Activated CD8-positive, alpha-beta memory T cell treated with anti-CD3 and anti-CD28 coated beads, Interleukin-2, amount 50 U/mL, for 1 hour (primary cell): ENCODE results near the gene TRAPPC5.
"Not testable (repeated sequence)": the region's sequence is repeated elsewhere in the genome, so short reads cannot be mapped to it uniquely, and the experiment has no call there.

Source experiments
- DNase-seq: peaks from one replicate; pipeline ENCODE4 v3.0.0-alpha.2; 2020; ENCODE audit errors: extremely low read depth

The TRAPPC5 gene

DNA sequence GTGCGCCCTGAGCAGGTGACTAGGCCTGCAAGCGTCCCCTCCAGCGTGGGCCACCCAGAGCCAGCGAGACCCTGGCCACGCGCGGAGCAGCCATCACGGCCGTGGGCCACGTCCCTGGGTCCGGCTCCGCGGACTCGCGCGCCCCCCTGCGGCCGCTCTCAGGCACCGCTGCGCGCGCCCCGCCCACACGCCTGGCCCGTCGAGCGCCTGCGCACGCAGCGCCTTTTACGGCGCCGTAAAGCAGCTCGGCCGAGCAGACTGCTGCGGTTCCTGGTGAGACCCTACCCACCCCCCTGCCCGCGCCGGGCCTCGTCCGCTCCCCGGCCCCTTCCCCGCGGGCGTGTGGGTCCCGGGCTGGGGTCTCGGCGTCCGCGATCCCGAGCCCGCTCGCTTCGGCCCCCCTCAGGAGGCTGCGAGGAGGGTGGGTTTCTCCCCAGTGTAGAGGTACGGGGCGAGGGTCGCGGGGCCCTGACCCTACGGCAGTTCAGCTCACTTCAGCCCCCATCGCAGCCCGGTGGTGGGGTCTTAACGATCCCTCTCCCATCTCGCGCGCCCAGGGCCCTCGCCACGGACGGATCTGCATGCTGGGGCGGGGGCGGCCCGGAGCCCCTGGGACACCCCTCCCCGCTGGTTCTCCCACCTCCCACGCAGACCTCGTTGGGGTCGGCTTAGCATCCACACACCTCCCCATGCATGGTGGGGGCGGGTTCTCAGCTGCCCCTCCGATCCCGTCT, at the start of gene TRAPPC5:
TSS of gene TRAPPC5 (plus strand) at position 228 of the 734 bp plus-strand sequence. CDS start 1,421 bp downstream, outside the sequence.
- peak; percentile 43 for DNase-seq

DNA sequence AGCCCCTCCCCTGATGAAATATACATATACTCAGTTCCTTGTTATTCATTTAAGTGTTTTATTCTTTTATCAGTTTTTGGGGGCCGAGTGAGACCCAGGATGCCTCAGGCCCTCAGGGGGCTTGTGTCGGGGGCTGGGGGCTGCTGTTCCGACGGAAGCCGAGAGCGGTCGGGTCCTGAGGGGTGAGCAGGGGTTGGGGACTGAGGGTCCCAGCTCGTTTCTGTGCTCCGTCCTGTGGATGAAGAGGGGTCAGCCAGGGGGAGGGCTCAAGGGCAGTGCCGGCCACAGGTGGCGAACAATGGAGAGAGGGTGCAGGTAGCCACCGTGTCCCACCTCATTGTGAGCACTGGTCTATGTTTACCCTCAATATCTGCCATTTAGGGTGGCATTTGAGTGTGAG, 49.1 kb upstream of the TRAPPC5 start:
- DNase-seq: no peak

DNA sequence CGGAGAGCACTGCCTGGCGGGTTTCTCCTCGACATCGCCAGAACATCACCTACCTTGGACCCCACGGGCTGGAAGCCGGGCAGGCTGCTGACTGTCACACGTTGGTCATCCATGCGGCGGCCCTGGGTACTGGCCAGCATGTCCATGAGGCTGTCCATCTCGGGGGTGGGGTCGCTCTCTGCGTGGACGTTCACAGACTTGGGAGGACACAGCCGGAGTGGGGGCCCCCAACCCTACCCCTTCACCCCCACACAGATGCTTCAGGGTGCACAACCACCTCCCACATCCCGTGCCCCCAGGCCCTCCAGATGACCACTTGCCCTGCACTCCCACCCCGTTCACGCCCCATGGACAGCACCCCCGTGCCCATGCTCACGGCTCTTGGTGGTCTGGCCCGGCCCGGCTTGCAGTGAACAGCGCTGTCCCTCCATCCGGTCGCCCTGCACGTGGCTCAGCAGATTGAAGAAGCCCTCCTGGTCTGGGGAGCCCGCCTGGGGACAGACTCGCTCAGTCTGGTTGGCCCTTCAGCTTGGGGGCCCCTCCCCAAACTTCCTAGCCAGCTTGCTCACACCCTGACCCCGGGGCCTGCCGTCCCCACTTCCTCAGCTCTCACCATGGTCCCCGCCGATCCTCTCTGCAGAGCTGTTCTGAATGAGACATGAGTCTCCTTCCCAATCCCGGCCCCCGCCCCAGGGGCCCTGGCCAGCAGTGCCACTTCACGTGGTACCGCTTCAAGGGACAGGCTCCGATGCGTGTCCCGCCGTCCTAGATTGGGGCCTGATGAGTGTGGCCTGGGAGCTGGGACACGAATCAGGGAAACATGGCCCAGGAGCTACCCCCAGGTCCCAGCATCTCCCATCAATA, 48.1 kb upstream of the TRAPPC5 start:
- DNase-seq: no peak

DNA sequence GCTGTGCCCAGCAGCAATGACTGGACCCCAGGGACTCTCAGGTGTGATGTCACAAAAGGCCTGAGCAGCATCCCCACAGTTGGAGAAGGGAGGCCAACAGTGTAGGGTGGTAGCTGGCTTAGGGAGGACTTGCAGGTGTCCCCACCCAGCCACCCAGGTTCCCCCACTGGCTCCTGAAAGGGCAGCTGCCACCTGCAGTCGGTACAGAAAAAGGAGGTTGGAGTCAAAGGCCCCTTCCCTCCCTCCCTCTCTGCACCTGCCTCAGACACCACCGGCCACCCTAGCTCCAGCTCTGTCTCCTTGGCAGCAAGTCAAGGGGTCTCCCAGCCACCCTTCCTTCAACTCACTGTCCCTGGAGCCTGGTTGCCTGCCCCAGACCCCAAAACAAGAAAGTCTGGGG, 46.9 kb upstream of the TRAPPC5 start, which contains the start of gene PCP2:
TSS of gene PCP2 (minus strand) at position 22 of the 400 bp plus-strand sequence. CDS start 262 bp downstream, outside the sequence.
- DNase-seq: no peak

DNA sequence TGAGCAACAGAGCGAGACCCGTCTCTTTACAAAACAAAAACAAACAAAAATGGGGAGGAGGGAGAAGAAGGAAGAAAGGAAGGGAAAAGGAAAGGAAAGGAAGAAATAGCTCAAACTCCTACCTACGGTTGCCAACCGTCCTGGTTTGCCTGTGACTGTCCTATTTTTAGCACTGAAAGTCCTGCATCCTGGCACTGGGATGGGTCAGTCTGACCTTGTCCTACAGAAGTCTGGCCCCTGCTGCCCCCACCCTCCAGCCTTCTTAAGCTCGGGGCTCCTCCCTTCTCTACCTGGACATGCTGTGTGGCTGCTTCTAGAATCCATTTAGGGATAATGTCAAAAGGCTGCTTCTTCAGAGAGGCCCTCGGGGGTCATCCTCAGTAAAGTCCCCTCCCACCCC, 45.0 kb upstream of the TRAPPC5 start:
- DNase-seq: no peak

DNA sequence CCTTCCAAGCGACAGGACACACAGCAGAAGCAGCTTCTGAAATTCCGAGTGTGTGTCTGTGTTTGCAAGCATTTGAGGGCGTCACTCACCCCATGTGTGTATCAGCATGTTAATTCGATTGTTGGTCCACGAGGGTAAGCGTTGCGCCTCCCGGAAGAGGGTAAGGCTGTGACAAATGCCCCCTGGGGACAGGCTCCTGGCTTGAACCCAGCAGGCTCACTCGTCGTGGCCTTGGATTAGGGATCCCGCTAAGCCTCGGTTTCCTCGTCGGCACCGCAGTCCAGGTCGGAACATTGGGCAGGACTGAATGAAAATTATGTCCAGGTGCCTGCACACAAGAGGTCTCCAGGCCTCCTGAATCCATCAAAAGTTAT, 44.3 kb upstream of the TRAPPC5 start:
- no peak for DNase-seq

DNA sequence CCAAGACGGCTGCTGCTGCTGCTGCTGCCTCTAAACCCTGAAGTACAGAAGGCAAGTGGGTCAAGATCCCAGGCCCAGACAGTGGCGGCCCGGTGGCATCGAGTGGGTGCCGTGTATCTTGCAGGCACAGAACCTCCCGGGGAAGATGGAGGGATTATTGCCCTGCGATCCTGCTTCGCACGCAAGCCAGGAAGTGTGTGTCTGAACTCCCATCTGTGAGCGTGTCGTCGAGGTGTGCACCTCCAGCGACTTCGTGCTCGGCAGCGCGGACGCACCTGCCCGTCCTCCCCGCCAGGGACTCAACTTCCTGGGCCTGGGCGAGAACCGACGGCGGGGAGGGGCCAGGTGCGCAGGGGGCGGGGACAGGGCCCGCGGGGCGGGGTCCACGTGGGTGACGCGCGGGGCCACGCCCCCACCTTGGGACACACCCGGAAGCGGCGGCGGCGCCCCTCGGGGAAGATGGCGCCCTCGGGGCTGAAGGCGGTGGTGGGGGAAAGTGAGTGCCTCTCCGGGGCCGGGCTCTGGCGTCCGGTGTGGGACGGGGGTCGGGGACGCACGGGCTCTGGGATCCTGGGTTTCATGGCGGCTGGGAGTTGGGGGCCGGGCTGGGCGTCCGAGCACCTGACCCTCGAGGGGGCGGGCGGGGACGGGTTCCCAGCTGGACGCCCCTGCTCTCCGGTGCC, 43.8 kb upstream of the TRAPPC5 start, which contains the start of gene STXBP2:
TSS of gene STXBP2 (plus strand) at position 420 of the 683 bp plus-strand sequence. CDS start at position 460, 40 bp downstream.
- DNase-seq: peak; percentile 70

DNA sequence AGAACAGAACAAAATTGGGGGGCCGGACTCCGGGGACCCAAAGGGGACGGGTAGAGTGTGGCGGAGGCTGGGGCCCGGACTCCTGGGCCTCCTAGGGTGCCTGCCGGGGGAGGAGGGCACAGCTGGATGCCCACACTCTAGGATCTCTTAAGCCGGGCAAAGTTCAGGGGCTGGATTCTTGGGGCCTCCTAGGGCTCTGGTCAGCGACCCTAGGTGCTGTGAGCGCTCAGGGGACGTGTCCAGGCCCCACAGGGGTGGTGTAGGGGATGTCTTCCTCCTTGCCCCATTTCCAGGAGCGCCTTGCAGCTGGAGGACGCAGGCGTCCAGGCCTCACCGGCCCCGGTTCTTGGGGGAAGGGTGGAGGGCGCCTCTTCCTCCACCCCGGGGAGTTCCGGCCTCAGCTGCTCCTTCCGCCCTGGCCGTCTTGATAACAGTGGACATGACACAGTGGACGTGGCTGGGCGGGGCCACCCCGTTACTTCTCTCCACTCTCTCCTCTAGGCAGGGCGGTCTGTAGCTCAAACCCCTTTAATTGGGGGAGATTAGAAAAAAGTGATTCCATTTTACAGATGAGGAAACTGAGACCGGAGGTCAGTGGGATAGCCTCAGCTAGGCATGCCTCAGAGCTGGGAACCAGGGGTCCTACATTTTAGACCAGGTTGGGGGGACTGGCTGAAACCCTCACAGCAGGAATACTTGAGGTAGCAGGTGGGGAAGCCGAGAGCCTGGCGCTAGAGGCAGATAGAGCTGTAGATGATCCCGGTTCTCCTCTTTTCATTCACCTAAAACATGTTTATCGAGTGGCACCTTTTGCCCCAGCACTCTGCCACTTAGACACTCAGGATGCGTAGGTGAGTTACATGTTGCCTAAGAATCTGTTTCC, 43.0 kb upstream of the TRAPPC5 start:
- DNase-seq: no peak

DNA sequence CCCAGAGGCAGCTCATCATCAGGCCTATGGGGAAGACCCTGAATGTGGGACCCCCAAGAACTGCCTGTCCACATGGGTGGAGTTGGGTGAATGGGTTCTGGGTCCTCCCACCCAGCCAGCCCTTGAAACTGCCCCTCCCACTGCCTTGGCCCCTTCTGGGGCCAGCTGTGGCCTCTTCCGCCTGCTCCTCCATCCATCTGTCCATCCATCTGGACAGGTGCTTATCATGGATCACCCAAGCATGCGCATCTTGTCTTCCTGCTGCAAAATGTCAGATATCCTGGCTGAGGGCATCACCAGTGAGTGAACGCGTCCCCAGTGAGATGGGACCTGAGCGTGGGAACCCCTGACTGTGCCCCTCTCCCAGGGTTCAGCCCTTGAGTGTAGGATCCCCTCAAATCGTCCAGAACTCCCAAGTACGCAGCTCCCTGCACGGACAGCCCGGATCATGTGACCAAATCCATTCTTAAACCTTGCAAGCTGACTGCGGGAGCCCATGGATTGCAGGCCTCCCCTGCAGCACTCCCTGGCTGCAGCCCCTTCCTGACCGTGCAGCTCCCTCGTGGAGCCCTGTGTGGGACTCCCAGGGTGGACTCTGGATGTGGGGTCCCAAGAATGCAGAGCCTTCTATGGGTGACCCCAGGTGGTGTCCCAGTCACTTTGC, 41.7 kb upstream of the TRAPPC5 start:
- no peak for DNase-seq

DNA sequence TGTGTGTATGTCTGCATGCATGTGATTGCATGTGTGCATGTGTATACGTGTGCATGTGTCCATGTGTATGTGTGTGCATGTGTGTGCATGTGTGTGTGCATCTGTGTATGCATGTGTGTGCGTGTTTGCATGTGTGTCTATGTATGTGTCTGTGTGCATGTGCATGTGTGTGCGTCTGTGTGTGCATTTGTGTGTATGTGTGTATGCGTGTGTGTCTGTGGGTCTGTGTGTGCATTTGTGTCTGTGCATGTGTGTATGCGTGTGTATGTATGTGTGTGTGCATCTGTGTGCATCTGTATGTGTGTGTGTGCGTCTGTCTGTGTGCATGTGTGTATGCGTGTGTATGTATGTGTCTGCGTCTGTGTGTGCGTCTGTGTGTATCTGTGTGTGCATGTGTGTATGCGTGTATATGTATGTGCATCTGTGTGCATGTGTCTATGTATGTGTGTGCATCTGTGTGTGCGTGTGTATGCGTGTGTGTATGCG, 40.7 kb upstream of the TRAPPC5 start:
- DNase-seq: no peak

DNA sequence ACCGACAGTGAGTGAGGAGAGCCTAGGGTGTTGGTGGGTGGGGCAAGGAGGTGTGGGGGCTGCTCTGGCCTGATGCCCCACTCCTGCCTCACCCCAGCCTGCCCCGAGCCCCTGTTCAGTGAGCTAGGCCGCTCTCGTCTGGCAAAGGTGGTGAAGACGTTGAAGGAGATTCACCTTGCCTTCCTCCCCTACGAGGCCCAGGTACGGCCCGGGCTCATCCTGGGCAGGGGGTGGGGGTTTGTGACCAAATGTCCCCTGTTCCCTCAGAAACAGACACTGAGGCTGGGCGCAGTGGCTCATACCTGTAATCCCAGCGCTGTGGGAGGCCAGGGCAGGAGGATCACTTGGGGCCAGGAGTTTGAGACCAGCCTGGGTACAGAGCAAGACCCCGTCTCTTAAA, 39.8 kb upstream of the TRAPPC5 start:
- no peak for DNase-seq

DNA sequence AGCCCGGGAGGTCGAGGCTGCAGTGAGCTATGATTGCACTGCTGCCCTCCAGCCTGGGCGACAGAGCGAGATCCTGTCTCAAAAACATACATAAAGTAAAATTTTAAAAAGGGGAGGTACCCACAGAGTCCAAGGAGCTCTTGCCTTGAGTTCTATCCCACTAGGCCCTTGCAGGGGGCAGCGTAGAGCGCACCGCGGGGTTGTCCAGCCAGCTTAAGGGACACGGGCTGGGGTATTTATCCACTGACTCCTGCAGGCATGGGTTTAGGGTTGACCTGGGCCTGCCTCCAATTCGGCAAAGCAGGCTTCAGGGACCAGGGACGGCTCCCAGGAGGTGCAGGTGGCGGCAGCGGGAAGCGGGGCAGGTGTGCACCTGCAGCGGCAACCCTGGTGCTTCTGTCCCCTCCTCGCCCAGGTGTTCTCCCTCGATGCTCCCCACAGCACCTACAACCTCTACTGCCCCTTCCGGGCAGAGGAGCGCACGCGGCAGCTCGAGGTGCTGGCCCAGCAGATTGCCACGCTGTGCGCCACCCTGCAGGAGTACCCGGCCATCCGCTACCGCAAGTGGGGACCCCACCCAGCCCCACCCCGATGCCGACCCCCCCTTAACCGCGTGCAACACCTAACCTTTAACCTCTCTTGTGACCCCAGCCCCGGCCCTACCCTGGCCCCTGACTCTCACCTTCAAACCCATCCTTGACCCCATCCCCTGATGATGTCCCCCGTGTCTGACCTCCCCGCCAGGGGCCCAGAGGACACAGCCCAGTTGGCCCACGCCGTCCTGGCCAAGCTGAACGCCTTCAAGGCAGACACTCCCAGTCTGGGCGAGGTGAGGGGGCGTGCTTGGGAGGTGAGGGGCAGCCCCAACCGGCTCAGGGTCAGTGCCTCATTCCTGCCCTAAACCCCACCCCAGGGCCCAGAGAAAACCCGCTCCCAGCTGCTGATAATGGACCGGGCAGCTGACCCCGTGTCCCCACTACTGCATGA, 39.0 kb upstream of the TRAPPC5 start:
- DNase-seq: no peak

DNA sequence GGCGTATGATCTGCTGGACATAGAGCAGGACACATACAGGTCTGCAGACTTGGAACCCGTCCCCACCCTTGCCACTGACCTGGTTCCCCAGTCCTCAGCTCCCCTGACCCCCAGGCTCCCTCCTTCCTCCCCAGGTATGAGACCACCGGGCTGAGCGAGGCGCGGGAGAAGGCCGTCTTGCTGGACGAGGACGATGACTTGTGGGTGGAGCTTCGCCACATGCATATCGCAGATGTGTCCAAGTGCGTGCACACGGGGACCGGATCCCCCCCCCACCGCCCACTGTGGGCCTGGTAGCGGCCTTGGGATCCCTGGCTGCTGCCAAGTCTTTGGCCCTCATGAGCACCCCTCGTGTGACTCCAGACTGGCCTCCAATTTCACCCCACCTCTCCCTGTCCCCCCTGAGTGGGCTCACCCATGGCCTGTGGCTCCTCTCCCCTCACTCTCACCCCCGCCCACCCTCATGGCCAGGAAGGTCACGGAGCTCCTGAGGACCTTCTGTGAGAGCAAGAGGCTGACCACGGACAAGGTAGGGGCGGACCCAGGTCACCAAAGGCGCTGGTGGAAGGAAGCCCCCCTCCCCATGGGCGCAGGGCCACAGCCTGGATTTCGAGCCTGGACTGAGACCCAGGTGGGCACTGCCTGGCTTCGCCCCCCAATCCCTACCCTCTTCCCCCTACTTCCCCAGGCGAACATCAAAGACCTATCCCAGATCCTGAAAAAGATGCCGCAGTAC, 38.2 kb upstream of the TRAPPC5 start:
- DNase-seq: no peak

DNA sequence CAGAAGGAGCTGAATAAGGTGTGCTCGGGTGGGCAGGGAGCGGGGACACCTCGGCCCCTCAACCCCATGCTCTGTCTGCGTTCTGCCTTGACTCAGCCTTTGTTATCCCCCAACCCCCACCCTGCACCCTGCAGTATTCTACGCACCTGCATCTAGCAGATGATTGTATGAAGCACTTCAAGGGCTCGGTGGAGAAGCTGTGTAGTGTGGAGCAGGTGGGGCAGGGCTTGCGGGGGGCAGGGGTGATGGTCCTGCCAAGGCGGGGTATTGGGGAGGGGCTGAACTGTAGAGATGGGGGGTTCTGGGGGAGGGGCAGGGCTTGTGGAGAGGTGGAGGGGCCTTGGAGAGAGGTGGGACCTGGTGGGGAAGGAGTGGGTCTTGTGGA, 37.6 kb upstream of the TRAPPC5 start:
- DNase-seq: no peak

DNA sequence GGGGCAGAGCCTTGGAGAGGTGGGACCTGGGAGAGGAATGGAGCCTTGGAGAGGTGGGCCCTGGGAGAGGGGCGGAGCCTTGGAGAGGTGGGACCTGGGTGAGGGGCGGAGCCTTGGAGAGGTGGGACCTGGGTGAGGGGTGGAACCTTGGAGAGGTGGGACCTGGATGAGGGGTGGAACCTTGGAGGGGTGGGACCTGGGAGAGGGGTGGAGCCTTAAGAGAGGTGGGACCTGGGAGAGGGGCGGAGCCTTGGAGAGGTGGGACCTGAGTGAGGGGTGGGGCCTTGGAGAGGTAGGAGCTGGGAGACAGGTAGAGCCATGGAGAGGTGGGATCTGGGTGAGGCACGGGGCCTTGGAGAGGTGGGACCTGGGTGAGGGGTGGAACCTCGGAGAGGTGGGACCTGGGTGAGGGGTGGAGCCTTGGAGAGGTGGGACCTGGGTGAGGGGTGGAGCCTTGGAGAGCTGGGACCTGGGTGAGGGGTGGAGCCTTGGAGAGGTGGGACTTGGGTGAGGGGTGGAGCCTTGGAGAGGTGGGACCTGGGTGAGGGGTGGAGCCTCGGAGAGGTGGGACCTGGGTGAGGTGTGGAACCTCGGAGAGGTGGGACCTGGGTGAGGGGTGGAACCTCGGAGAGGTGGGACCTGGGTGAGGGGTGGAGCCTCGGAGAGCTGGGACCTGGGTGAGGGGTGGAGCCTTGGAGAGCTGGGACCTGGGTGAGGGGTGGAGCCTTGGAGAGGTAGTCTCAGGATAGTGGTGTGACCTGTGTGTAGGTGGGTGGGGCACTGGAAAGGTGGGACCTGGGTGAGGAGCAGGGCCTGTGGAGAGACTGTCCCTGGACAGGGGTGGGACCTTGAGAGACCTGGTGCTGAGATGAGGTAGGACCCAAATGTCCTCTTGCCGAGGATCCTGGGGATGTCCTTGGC, 36.7 kb upstream of the TRAPPC5 start:
- not testable (repeated sequence) for DNase-seq

DNA sequence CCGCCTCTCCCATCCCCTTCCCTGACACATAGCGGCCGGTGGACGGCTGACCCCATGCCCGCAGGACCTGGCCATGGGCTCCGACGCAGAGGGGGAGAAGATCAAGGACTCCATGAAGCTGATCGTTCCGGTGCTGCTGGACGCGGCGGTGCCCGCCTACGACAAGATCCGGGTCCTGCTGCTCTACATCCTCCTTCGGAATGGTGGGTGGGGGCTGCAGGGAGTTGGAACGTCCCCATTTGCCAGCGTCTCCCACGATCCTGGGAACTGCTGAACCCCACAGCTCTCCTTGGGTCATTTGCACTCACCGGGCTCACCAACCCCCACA, 36.1 kb upstream of the TRAPPC5 start:
- DNase-seq: no peak

DNA sequence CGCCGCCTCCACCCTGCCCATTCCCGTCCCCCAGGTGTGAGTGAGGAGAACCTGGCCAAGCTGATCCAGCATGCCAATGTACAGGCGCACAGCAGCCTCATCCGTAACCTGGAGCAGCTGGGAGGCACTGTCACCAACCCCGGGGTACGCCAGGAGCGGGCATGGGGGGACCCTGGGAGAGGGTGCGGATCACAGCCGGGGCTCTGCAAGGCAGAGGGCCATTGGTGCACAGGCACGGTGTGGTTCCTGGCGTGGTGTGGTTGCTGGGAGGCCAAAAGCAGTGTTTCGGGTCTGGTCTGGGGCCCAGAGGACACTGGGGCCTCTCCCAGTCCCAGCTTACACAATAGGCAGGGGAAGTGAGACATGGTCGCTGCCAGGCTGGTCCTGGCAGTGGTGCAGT, 35.5 kb upstream of the TRAPPC5 start:
- DNase-seq: no peak
